Gastroesophageal sphincter (tissue), 4 donors: Measurements from ENCODE around the gene GPR45. TPM values are rescaled to one million over a fixed set of nuclear protein-coding genes. Genes with fewer than 3 reads are reported as not detected.

Experiments used
- ATAC-seq: fragments of 150-250 bp; one replicate; pipeline ENCODE4 v1.9.1; 2016; ENCODE audit warnings: mild to moderate bottlenecking, moderate library complexity
- H3K27ac ChIP-seq, 4 donors: fragments of 200-600 bp; sonication (generic) in 3 of 4; 1 replicate in 3 of 4; 2 replicates in 1 of 4; pipeline ENCODE4 v1.5.1; 2016 to 2019
- H3K27me3 ChIP-seq: fragments of 200-600 bp; sonication (generic); one replicate; pipeline ENCODE4 v1.5.1; 2019
- H3K36me3 ChIP-seq, 2 donors: fragments of 200-600 bp; sonication (generic); one replicate each; pipeline ENCODE4 v1.5.1; 2019; ENCODE audit warnings: control low read depth in 1 of 2
- H3K4me1 ChIP-seq, 3 donors: fragments of 200-600 bp; sonication (generic); 1 replicate in 2 of 3; 2 replicates in 1 of 3; pipeline ENCODE4 v1.5.1; 2016 to 2019; ENCODE audit warnings: control low read depth in 2 of 3
- H3K4me3 ChIP-seq, 2 donors: fragments of 200-600 bp; sonication (generic); one replicate each; pipeline ENCODE4 v1.5.1; 2019; ENCODE audit warnings: mild to moderate bottlenecking in 1 of 2, moderate library complexity in 1 of 2
- H3K9me3 ChIP-seq, 3 donors: fragments of 200-600 bp; sonication (generic); one replicate each; pipeline ENCODE4 v1.5.1; 2017 to 2019; ENCODE audit warnings: control low read depth in 2 of 3
- EP300 ChIP-seq: sonication (generic); formaldehyde crosslinking; IDR thresholded peaks from one replicate; pipeline ENCODE4 v1.6.1; 2017; ENCODE audit warnings: antibody characterized with exemption, mild to moderate bottlenecking
- POLR2A ChIP-seq, 2 donors: fragments of 450-650 bp; IDR thresholded peaks; one replicate each; pipeline ENCODE4 v1.6.1; 2017; ENCODE audit warnings: antibody characterized with exemption in 2 of 2, mild to moderate bottlenecking in 2 of 2, moderate library complexity in 1 of 2
- POLR2AphosphoS5 ChIP-seq: sonication (generic); formaldehyde crosslinking; IDR thresholded peaks from one replicate; pipeline ENCODE4 v1.6.1; 2017; ENCODE audit warnings: antibody characterized with exemption
- WGBS, 2 donors: methylation state at CpG; one replicate each; pipeline ENCODE4 v1.1.5; 2018; ENCODE audit warnings: low coverage in 1 of 2; 5-methylcytosine and 5-hydroxymethylcytosine counted together
- total RNA-seq, 4 donors: library from RNA; depleted of rRNA; stranded (reverse); fragments of >200 nt; gene quantifications; one replicate each; pipeline ENCODE4 v1.1.0, GENCODE V29; 2016
- TF ChIP-seq, protein P1 (sequence below), 4 experiments: fragments of 200-600 bp in 2 of 4; fragments of 450-650 bp in 2 of 4; sonication (generic) in 1 of 4; IDR thresholded peaks; one replicate each; pipeline ENCODE4 v1.5.1; 2017 to 2019; ENCODE audit warnings: antibody characterized with exemption in 4 of 4, mild to moderate bottlenecking in 2 of 4, moderate library complexity in 2 of 4

GPR45 gene, protein sequence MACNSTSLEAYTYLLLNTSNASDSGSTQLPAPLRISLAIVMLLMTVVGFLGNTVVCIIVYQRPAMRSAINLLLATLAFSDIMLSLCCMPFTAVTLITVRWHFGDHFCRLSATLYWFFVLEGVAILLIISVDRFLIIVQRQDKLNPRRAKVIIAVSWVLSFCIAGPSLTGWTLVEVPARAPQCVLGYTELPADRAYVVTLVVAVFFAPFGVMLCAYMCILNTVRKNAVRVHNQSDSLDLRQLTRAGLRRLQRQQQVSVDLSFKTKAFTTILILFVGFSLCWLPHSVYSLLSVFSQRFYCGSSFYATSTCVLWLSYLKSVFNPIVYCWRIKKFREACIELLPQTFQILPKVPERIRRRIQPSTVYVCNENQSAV
- not detected for total RNA-seq

DNA sequence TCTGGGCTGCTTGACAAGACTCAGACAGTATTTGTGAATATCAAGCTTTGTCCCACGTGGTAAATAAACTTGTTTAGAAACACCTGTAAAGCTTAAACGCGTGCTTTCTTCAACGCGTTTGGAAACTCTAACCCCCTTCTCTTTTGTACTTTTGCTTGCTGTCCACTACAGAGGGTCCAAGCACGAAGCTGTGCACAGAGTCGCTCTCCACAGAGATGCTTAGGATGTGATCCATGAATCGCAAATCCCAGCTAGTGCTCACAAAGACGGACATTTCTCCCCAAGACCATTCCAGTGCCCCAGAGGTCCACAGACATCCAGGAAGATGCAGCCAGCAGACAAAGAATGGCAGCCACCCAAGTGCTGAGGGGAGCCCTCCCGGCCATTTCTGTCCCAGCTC lies at the start of gene GPR45:
GPR45 (plus strand) TSS at position 301 of the 400 bp plus-strand sequence. CDS start 116 bp downstream, outside the sequence.
- H3K9me3 ChIP-seq = no peaks in the 10 kb centered on the region
- H3K27ac ChIP-seq = no peak within 1 kb of the TSS
- 72 to 80% methylated on average over 1 to 2 of the region's 10 CpGs for WGBS, 2 donors
- TF ChIP-seq POLR2A (IDR thresholded peaks at IDR 0.05) (no peak), EP300 (no peak), POLR2AphosphoS5 (no peak)
- TF ChIP-seq, protein P1, sequence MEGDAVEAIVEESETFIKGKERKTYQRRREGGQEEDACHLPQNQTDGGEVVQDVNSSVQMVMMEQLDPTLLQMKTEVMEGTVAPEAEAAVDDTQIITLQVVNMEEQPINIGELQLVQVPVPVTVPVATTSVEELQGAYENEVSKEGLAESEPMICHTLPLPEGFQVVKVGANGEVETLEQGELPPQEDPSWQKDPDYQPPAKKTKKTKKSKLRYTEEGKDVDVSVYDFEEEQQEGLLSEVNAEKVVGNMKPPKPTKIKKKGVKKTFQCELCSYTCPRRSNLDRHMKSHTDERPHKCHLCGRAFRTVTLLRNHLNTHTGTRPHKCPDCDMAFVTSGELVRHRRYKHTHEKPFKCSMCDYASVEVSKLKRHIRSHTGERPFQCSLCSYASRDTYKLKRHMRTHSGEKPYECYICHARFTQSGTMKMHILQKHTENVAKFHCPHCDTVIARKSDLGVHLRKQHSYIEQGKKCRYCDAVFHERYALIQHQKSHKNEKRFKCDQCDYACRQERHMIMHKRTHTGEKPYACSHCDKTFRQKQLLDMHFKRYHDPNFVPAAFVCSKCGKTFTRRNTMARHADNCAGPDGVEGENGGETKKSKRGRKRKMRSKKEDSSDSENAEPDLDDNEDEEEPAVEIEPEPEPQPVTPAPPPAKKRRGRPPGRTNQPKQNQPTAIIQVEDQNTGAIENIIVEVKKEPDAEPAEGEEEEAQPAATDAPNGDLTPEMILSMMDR (IDR thresholded peaks at IDR 0.05) = no peak
- no peak for ATAC-seq
- H3K4me1 ChIP-seq = peaks cover 0 to 7% (median 0%) of the 10 kb centered on the region in 3 donors
- no peak within 1 kb of the TSS for H3K4me3 ChIP-seq
- H3K36me3 ChIP-seq = no peaks in the 10 kb centered on the region
- peaks cover 12% of the 10 kb centered on the region for H3K27me3 ChIP-seq

DNA sequence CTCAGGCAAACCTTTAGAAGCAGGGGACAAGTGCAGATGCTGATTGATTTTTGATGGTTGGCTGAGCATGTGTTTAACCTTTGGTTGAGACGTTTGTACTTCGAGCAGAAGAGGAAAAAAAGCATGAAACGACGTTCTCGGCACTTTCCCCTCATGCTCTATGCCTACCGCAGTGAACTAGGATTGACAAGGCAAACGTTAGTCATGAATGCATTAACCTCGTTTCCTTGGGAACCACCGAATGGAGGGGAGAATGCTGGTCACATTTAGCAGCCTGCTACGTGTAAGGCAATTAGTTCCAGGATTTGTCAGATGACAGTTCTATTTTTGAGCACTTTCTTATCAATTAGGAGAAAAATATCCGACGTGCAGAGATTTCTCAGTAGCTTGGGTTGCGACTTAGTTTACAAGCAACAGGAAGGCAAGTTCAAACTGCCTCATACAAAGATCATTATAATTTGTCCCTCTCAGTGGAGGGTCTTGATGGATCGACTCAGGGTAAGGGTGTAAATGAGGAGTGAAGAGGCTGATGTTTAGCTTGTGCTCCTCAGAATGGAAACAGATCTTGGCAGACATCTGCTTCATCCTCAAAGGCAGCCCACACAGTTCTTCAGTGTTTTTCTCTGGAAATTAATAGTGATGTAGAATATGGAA lies 47.4 kb upstream of the GPR45 start:
- peaks cover 0 to 19% (median 0%) of the 10 kb centered on the region in 3 donors for H3K9me3 ChIP-seq
- 12% methylated on average over 14 of the region's 14 CpGs for WGBS, 2 donors
- H3K4me3 ChIP-seq = no peak overlapping the region
- H3K36me3 ChIP-seq = no peaks in the 10 kb centered on the region
- TF ChIP-seq POLR2A (IDR thresholded peaks at IDR 0.05) = no peak
- TF ChIP-seq POLR2AphosphoS5 = no peak
- TF ChIP-seq, protein P1 (IDR thresholded peaks at IDR 0.05) = no peak
- no peak for TF ChIP-seq EP300
- no peak for ATAC-seq
- H3K27me3 ChIP-seq = no peaks in the 10 kb centered on the region
- H3K27ac ChIP-seq = no peak overlapping the region
- no peaks in the 10 kb centered on the region for H3K4me1 ChIP-seq

DNA sequence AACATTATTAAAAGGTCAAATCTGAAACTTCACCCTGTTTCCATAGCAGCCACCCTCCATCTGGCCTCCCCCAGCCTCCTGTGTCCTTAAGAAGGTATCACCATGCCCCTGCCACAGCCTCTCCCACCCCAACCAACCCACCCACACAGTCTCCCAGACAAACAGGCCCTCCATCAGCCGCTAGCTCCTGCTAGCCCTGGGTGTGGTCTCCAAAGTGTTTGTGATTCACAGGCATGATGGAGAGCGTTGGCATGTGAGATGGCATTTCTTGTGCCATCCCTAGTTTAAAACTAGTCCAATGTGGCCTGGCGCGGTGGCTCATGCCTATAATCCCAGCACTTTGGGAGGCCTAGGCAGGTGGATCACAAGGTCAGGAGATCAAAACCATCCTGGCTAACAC lies 44.9 kb upstream of the GPR45 start:
- Histone ChIP-seq H3K27ac (no peak overlapping the region), H3K4me1 (no peaks in the 10 kb centered on the region), H3K36me3 (no peaks in the 10 kb centered on the region), H3K27me3 (no peaks in the 10 kb centered on the region), H3K9me3 (no peaks in the 10 kb centered on the region), H3K4me3 (no peak overlapping the region)
- no peak for ATAC-seq
- WGBS, 2 donors = no CpG with 5 or more reads among the region's 4 CpGs
- TF ChIP-seq POLR2AphosphoS5 = no peak
- TF ChIP-seq POLR2A (IDR thresholded peaks at IDR 0.05) = no peak
- TF ChIP-seq, protein P1 (IDR thresholded peaks at IDR 0.05) = no peak
- no peak for TF ChIP-seq EP300

DNA sequence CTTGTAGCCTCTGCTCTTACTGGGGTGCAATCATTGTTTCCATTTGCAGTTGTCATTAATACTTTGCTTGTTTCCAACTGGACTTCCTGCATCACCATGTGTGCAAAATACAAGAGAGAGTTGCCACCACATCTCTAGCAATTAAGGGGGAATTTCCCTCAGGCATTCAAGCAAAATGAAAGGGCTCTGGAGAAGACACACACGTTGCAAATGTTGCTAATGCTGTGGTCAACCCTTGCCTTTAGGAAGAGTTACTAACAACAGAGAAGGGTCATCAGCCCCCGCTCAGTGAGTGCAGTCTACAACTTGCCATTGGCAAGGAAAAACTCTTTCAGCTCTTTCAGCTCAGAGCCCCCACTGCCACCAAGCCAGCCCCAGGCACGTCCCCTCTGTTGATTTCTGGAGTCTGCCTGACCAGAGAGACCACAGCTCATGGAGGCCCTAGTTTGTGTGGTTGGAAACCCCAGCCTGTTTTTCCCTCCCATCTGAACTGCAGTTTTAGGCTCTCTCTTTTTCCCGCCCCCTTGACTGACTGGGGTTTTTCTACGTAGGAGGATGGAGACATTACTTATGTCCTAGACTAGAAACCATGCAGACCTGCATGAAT lies 25.9 kb upstream of the GPR45 start:
- H3K36me3 ChIP-seq = no peaks in the 10 kb centered on the region
- TF ChIP-seq POLR2A (IDR thresholded peaks at IDR 0.05) (no peak), EP300 (no peak)
- no peaks in the 10 kb centered on the region for H3K9me3 ChIP-seq
- H3K4me3 ChIP-seq = no peak overlapping the region
- ATAC-seq = no peak
- 63 to 86% methylated on average over 2 to 5 of the region's 5 CpGs for WGBS, 2 donors
- H3K4me1 ChIP-seq = no peaks in the 10 kb centered on the region
- no peak overlapping the region for H3K27ac ChIP-seq
- no peaks in the 10 kb centered on the region for H3K27me3 ChIP-seq

DNA sequence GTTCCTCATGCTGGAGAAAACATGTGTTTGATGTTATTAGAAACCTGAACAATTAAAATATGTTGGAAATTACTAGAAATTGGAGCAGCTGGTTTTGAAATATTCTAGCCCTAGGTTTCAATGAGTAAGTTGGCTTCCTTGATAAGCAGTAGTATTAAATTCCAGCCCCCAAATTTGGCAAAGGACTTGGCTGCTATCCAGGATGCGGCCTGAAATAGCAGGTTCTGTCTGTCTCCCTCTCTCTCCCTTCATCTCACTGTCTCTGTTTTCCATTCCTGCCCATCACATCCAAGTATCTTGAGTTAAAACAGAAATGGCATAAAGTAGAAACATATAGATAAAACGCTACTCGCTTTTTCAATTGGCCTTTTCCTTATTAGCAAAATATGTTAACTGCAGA lies 20.9 kb upstream of the GPR45 start:
- peaks cover 5% of the 10 kb centered on the region for H3K27me3 ChIP-seq
- no peaks in the 10 kb centered on the region for H3K36me3 ChIP-seq
- H3K4me3 ChIP-seq = no peak overlapping the region
- no peak for ATAC-seq
- H3K4me1 ChIP-seq = no peaks in the 10 kb centered on the region
- TF ChIP-seq POLR2AphosphoS5 (no peak), POLR2A (IDR thresholded peaks at IDR 0.05) (no peak), EP300 (no peak)
- TF ChIP-seq, protein P1 (IDR thresholded peaks at IDR 0.05) = no peak
- H3K9me3 ChIP-seq = no peaks in the 10 kb centered on the region
- H3K27ac ChIP-seq = no peak overlapping the region
- 32 to 48% methylated on average over 3 of the region's 3 CpGs for WGBS, 2 donors
